OCI-M2 (cell line): Measurements from ENCODE around the gene NGFR.

Source experiments
- DNase-seq: peaks from one replicate; lab custom pipeline; 2025; ENCODE audit not compliant: unreplicated experiment; lab: John Stamatoyannopoulos, UW

Gene NGFR

DNA sequence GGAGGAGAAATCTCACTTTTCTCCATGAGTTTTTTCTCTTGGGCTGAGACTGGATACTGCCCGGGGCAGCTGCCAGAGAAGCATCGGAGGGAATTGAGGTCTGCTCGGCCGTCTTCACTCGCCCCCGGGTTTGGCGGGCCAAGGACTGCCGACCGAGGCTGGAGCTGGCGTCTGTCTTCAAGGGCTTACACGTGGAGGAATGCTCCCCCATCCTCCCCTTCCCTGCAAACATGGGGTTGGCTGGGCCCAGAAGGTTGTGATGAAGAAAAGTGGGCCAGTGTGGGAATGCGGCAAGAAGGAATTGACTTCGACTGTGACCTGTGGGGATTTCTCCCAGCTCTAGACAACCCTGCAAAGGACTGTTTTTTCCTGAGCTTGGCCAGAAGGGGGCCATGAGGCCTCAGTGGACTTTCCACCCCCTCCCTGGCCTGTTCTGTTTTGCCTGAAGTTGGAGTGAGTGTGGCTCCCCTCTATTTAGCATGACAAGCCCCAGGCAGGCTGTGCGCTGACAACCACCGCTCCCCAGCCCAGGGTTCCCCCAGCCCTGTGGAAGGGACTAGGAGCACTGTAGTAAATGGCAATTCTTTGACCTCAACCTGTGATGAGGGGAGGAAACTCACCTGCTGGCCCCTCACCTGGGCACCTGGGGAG, 19.1 kb downstream of the NGFR start:
- DNase-seq, result no peak

DNA sequence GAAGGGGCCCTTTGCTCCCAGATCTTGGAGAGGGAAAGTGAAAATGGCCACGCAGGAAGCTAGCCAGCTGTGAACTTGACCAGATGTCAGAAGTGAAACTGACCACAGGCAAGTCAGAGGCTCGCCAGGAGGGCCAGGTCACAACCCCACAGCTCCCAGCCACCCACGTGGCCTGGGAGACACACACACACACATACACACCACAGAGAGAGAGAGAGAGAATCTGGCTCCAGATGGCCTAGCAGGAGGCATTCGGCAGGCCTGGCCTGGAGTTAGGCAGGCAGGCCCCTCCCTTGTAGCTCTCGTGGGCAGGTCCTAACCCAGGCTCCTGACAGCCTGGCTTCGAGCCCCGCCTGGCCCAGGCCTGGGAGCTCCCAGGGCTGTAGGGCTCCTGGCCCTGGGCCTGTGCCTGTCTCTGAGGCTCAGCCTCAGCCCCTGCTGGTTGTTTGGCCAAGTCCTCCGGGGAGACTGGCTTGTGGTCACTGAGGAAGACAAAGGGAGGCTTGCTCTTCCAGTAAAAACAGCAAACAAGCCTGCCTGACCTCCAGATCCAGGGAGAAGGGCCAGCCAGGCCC, 20.2 kb downstream of the NGFR start:
- DNase-seq, result no peak

DNA sequence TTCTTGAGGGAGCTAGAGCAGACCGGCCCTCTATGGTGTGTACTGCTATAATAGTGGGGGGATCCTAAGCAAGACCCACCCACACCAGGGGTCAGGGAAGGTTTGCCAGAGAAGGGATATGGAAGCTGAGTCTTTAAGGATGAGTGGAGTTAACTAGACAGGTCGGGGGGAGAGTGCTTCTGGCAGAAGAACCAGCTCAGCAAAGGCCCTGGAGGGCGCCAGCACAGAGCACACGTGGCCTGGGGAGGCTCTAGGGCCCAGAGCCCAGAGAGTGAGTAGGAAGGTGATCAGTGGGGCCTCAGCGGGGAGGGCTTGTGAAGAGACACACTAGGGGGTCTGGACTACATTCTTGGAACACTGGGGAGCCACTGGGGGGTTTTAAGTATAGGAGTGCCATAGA, 21.1 kb downstream of the NGFR start:
- no peak for DNase-seq

DNA sequence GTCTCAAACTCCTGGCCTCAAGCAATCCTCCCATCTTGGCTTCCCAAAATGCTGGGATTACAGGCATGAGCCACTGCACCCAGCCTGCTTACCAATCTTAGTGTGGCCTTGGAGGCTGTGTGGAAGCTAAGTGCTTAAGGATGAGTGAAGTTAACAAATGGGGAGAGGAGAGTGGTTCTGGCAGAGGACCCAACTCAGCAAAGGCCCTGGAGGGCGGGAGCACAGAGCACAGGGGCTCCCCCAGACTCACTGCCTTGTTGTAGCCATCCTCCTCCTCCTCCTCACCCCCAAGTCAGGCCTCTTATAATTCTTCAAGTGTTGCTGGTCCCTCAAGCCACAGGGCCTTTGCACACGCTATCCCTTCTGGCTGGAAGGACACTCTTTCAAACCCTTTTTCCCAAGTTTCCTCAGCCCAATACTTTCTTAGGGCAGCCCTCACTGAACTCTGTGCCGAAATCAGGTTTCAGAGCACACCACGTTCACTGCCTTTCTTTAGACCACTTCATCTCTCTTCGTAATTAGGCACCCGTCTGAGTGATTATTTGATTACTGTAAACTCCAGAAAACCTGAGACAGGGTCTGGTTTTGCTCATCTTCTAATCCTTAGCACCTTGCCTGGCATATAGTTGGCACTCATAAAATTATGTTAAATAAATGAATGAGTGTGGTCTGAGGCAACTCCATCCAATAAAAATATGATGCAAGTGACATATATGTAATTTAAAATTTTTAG, 23.4 kb downstream of the NGFR start:
- DNase-seq, result no peak

DNA sequence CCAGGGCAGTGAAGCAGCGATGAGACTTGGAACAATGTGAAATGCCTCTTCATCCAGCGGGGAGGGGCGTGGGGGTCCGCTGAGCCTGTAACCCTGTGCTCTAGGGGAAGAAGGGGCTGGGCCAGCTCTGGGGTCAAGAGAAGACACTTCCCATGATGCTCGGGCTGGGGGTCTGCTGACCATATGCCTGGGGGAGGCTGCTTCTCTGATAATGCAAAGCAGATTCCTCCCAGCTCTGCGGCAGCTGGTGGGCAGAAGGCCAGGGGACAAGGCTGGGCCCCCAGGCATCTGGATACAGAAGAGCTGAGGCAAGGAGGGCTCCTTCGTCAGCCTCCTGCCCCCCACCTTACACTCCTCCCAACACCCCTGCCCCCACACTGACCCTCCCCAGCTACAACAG, 24.7 kb downstream of the NGFR start:
- DNase-seq, result no peak

DNA sequence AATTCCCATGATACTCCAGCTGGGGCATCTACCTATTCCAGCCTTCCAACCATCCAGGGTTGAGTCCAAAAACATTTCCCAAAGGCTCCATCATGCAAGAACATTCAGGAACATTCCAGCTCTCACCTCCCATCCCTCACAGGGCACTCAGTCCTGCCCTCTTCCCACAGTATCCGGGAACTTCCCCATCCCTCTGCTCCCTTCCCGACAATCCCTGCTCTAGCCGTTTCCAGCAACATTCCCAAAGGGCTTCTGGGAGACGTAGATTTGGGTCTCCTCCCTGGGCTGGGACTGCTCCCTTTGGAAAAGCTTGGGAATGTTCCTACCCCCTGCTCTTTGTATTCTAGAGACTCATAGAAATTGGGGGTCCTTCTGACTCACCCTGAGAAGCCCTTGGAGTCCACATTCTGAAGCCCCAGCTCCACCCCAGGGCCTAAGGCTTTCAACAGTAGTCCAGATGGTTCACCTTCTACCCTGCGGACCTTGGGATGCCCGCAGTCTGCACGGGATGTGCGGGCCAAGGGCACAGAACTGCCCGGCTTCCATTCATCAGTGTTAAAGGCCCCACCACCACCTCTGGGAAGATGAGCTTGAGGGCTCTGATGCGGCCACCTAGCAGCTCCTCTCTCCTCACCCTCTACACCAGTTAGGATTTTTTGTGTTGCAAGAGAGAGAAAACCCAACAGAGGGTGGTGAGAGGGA, 25.4 kb downstream of the NGFR start:
- no peak for DNase-seq

DNA sequence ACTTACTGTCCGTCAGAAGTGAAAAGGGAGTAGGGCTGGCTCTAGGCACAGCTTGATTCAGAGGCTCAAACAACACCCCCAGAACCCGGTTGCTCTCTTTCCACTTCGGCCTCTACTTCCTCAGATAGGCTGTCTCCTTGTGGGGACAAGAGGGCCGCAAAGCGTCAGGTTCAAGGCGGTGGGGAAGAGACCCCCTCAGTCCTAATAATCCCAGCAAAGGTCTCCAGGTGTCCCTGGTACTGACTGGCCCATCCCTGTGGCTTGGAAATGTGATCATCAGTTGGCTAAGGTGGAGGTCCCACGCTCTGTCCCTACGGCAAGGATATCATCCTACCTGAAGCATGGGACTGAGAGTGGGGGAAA, 26.0 kb downstream of the NGFR start:
- no peak for DNase-seq

DNA sequence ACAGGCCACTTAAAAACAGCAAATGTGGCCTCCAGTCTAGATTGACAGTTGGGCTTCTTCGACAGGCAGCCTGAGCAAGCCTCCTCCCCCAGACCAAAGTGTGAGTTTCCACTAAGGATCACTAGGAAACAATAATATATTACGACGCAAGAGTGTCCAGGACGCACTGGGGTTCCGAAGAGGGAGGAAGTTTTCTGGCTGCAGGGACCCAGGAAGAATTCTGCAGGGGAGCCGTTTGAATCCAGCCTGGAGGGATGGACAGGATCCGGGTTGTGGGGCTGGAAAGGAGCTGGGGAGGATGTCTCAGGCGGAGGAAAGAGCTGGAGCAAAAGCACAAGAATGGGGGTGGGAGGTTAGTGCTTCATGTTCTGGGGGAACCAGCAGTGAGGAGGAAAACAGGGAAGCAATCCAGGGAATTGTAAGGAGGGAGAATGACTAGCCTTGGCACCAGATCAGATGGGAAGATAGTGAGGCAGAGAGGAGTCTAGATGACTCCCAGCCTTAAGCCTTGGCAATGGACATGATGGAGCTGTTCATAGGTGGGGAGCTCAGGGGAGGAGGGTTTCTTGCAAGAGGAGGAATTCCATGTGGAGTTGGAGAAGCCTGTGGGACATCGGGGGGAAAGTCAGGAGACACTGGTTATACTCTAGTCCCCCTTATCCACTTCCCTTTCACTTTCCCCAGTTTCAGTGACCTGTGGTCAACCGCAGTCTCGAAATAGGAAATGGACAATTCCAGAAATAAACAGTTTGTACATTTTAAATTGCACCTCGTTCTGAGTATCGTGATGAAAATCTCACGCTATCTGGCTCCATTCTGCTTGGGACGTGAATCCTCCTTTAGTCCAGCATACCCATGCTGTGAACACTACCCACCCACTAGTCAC, 26.6 kb downstream of the NGFR start:
- DNase-seq, result no peak

DNA sequence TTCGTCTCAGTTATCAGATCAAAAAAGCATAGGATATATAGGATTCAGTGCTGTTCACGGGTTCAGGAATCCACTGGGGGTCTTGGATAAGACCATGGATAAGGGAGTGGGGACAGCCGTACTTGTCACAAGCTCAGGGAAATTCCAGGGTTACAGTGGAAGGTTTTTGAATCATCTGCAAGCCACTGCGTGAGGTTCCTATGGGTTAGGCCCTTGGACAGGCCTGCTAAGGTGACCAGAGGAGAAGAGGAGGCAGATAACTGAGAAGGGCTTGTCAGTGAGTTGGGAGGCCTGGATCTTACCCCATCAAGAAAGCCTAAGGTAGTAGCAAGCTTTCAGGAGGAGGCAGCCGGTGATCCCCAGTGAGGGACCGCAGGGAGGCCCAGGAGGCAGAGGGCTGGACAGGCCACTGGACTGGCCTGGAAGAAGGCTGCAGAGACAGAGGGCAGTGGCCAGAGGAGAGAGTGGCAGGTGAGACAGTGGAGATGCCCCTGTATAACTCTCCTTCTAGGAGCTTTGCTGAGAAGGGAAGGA, 27.3 kb downstream of the NGFR start:
- no peak for DNase-seq

DNA sequence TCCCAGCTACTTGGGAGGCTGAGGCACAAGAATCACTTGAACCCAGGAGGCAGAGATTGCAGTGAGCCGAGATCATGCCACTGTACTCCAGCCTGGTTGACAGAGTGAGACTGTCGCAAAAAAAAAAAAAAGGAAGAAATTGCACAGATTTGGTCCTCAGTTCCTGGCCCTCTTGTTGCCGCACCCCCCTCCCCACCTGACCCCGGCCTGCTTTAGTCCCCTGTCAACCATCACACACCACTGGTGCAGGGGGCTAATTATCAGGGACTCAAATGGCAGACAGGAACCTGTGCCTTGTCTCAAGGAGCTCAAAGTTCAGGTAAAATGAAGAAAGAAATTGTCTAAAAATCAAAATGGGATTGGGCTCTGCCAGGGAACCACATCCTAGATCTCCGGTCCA, 28.1 kb downstream of the NGFR start:
- no peak for DNase-seq

DNA sequence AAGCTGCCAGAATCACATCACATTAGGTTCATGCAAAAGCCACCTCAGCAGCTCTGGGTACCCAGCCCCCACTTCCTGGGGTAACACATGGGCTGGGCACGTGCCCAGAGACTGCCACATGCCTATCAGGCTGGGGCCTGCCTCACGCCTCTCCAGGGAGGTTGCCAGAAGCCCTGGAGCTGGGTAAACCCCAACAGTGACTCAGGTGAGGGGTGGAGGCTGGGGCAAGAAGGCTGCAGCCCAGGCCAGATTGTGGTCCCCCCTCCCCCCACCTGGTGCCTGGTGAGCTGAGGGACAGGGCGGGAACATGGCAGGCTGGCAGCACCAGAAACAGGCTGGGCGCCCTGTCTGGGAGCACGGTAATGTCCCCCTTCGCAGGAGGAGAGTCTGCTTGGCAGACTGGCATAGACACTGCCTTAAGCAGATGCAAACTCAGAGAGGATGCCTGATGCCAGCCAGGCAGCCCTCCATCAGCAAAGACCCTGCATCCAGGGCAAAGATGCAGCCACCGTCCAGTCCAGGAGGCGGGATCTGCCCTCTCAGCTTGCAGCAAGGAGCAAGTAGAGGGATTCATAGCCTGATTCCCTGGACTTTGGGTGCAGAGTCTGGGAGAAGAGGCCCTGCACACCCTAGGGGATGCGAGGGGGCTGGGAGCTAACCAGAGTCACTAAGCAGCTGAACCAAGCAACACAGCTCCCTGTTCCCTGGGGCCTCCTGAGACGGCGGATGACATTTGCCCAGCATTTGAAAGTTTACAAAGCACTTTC, 28.8 kb downstream of the NGFR start:
- no peak for DNase-seq

DNA sequence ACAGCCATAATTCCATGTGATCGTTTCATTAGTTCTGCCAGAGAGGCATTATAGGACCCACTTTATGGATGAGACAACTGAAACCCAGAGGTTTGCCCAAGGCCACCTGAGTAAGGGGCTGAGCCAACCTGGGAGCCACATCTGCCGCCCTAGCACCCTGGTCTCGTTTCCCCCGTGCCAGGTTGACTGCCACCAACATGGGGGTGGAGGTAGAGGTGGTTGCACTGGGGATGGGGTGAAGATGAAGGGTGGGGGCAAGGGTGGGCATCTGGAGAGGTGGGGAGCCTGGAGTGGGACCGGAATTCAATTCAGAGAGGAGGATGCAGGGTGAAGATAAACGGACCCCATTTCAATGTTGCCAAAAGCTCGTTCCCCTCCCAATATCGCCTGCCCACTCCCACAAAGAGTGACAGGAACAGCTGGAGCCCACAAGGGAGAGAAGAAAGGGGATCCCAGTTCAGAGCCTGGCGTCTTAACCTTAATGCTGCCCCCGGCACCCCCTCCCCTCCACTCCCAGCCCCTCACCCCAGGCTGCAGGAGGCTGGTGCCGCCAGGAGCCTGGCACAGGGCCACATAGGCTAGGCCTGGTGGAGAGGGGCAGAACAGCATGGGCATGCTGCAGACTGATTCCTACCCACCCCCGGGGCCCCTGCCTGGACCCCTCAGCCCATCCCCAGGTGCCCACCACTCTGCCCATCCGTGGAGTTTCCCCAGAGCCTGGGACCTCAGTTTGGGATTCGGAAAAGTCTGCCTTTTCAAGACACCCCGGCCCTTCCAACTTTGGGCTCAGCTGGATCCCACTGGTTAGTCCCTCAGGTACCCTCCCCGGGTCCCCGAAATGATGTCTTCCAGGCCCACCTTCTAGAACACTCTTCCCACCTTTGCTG, 29.6 kb downstream of the NGFR start:
- DNase-seq, result no peak

DNA sequence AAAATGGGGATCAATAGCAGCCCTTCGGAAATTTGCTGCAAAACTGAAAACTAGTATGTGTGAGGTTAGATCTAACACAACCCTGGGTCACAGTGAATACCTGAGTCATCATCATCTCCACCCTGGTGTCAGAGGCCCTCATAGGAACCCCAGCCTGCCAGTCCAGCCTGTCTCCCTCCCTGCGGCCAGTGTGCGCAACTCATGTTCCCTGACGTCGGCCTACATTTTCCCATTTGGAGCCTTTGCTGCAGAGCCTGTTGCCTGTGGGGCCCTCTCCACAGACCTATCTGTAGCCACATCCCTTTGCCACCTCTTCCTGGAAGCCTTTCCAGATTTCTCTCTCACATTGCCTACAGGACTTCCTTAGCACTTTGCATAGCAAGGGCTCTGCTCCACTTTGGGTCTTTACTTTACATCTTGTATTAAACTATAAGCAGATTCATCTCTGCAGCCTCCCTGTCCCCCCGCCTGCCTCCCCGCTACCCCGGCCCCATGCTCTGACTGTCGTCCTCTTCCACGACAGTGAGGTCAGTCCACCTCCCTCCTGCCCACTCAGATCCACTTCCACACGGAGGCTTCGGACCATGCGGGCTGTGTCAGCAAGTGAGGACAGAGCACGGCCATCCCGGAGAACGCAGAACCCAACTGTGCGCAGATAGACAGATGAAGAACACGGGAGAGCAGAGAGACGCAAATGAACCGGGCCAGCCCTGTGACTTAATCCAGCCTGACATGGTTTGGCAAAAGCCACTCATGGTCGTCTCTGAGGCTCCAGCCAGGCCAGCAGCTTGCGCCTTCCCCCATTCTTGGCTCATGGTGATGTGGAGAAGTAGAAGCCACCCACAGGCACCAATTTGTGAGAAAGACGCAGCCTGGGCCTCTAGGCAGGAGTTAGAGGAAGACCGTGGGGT, 31.0 kb downstream of the NGFR start:
- no peak for DNase-seq

DNA sequence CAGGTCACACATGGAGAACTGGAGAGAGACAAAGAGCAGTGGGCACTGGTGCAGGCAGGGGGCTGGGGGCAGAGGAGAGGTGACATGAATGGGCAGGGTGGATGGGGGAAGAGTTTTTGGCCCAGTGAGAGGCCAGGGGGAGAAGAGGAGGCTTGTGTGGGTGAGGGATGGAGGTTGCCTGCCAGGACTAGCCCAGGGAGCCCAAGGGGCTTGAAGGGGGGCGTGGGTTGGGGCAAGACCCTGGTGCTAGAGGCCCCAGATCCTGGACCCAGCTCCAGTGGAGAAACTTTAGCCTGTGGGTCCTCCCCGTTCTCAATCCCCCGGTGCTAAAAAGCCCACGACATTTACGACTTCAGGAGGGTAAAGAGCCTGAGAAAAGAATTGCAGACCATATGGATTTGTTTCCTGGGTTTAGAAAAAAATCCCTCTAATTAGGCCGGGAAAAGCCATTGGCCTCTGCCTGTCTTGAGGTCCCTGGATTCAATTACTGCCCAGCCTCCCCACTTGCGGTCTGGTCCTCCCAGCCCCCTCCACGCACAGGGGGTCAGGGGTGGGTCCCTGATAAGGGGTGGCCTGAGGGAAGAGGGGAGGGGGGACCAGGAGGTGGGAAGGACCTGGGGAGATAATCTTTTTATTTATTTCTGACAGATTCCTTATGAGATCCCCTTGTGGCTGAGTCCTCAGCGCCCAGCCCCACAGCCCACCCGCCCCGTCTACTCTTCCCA, 33.0 kb downstream of the NGFR start:
- DNase-seq, result no peak

DNA sequence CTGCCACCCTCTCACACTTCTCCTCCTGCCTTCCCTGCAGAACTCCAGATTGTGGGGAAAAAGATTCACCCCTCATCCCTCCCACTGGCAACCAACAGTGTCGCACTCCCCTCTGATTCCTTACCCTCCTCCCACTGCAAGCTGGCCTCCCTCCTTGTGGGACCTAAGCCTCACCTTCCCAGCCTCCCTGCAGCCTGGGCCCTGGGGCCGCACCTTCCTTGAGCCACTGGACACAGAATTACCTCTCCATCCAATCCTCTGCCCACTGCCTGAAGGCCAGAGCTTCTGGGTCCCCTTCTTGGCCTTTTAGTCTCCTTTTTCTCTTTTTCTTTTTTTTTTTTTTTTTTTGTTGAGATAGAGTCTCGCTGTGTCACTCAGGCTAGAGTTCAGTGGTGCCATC, 33.9 kb downstream of the NGFR start:
- no peak for DNase-seq

DNA sequence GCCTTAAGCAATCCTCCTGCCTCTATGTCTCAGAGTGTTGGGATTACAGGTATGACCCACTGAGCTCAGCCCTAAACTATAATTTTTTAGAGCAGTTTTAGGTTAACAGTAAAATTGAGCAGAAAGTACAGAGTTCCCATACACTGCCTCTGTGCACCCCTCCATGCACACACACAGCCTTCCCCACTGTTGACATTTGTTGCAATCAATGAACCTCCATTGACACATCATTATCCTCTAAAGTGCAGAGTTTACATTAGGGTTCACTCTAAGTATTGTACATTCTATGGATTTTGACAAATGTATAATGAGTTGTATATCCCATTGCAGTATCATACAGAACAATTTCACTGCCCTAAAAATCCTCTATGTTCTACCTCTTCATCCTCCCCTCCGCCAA, 35.0 kb downstream of the NGFR start:
- DNase-seq, result no peak

DNA sequence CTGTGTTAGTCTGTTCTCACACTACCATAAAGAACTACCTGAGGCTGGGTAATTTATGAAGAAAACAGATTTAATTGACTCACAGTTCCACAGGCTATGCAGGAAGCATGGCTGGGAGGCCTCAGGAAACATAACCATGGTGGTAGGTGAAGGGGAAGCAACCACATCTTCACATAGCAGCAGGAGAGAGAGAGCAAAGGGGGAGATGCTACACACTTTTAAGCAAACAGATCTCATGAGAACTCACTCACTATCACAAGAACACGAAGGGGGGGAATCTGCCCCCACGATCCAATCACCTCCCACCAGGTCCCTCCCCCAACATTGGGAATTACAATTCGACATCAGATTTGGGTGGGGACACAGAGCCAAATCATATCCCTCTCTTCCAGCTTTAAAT, 48.8 kb downstream of the NGFR start:
- DNase-seq, result no peak
